HTERT RPE-1 (cell line): ENCODE data around the gene KRTAP5-2.

Experiments
- in situ Hi-C: fragments of 300-500 bp; cut with MboI; formaldehyde crosslinking; loops from 4 replicates; pipeline ENCODE4 v1.14.3; 2020; ENCODE audit warnings: low sequenced_read_pairs

The KRTAP5-2 gene

DNA sequence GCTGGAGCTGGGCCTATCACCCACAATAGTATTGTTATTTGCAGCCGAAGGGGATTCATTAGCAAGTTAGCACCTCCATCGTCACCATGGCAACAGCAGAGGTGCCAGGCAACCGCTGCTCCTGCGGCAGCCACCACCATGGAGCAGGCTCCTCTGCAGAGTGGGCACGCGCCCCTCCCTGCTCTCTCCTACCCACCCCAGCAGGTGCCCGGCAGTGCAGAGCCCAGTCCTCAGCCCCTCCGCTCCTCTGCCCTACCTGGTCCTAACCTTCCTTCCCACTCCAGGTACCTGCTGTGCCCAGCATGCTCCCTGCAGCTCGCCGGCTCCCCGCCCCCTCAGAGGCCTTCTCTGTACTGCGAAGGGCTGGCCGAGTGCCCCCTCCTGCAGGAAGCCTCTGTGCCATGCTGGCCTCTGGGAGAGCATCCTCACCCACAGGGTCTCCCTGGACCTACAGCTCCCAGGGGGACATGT lies 29.6 kb downstream of the KRTAP5-2 start:
- in situ Hi-C loops = no loop called here

DNA sequence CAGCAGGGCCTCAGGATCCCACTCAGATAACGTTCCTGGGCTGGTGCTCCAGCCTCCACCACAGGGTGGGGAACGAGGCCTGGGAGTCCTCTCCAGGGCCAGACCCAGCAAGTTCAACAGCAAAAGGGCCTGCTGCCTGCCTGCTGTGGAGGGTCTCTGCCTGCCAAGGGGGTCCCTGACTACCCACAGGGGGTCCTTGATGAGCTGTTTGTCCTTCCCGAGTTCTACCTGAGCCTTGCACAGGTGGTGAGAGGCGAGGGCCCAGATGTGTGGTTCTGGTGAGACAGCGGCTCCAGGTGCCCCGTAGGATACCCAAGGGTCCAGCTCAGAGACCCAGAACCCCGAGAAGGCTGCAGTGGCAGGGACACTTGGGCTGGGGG lies 30.4 kb downstream of the KRTAP5-2 start:
- in situ Hi-C loops = no loop called here

DNA sequence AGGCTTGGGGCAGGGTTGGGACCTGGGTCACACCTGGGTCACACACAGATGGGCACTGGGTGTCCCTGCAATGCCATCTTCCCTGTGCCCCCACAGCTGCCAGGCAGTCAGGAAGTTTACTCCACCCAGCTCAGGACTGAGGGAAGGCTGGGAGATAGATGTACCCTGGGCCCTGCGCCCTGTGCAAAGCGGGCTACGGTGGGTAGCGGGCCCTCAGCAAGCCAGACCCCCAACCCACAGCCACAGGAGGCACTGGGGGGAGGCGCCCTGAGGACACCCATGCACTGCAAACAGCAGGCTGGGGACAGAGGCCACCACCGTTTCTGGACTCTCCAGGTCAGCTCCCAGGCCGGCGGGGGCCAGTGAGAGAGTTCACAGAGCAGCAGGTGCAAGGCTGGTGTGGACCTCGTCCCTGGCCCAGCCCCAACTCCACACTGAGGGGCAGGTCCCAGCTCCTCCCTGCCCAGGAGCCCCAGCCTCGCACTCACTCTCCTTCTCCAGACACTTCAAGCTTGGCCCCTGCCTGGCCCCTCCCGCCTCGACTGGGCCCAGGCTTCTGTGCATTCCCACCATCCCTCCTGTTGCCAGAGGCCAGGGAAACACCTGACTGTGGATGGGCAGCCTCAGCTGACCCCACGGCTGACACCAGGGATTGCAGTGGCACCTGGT lies 30.9 kb downstream of the KRTAP5-2 start:
- in situ Hi-C loops = no loop called here

DNA sequence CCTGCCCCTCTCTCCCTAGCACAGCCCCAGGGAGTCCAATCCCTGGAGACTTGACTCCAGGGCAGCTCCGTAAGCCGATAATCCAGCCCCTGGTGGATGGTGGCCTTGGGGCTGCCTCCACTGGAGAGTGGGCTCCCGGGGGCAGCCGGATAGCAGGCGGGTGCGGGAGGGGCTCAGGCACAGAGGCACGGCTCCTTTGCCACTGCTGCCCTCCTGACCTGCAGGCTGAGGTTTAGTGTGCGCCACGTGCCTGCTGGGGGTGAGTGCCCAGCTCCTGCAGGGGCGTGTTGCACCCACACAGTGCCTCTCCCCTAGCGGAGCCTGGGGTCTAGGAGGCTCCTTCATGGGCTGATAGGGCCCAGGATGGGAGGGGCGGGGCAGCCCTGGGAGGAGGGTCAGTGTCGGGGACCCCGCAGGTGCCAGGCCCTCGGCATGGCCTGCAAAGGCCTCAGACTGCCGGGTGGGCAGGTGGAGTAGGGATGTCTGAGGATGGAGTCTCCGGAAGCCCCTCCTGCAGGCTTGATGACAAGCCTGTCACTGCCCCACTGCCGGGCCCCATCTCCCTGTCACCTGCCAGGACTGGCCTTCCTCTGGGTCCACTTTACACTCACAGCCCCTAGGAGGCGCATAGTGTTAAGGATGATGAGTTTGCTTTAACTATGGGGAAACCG lies 31.6 kb downstream of the KRTAP5-2 start:
- in situ Hi-C loops = no loop called here

DNA sequence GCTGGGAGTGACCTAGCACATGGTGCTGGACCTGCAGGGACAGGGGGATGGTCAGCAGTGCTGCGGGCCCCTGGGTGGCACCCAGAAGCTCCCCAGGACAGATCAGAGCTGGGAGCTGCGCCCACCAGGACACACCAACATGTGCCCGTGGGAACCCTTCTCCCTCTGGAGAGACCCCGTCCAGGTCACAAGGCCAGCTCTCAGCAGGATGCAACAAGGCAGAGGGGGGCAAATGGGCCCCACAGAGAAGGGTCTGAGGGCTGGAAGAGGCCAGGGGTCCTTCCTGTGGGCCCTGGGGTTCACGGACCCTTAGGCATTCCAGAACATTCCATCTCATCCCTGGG lies 32.2 kb downstream of the KRTAP5-2 start:
- in situ Hi-C loops = no loop called here

DNA sequence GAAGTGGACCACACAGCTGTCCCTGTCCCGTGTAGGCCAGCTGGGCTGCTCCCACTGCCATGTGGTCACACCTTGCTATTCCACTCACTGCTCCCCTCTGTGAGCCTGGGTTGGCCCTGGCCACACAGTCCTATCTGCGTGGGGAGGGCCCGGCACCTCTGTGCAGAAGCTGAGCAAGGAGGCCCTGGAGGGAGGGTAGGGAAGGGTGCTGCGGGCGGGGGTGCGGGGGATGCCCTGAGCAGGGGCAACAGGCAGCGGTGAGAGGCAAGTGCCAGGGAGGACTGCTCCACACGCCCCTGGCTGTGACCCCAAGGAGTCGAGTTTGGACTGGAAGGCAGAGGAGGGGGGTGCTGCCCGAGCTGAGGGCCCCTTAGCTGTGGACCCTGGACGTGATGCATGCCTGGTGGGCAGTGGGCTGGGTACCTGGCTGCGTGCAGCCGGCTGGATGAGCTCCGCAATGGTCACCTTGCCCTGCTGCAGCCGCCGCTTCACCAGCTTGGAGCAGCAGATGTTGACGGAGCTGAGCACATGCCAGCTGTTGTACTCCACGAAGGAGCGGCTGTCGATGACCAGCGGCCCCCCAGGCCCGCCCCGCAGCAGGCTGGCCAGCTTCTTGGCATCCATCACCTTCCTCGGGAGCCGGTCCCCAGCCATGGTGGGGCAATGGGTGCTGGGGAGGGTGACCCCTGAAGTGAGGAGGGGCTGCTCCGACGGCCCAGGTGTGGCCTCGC lies 32.8 kb downstream of the KRTAP5-2 start:
- in situ Hi-C loops = no loop called here

DNA sequence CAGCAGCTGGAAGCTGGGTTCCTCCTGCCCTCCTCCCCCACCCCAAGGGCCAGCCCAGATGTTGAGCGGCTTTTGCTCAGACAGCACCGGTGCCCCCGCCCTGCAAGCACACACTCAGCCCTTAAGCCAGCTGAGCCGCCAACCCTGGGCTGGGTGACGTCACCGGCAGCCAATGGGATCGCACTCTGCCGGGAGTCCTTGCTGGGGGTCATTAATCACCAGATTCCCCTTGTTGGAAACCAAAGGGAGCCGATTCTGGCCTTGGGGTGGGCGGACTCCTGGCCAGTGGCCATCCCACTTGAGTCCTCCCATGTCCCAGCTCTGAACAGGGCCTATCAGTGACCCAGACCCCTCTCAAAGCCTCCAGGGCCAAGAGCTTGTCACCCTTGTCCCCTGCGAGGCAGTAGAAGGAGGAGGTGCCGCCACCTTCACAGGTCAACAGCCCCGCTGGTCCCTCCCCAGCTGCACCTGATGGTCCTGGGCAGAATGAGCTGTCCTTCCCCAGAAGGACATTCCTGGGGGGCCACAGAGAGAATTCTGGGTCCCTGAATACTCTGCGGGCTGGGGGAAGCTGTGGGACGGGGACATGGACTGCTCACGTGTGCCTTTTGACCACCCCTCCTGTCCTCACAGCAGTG lies 33.4 kb downstream of the KRTAP5-2 start:
- in situ Hi-C loops = no loop called here

DNA sequence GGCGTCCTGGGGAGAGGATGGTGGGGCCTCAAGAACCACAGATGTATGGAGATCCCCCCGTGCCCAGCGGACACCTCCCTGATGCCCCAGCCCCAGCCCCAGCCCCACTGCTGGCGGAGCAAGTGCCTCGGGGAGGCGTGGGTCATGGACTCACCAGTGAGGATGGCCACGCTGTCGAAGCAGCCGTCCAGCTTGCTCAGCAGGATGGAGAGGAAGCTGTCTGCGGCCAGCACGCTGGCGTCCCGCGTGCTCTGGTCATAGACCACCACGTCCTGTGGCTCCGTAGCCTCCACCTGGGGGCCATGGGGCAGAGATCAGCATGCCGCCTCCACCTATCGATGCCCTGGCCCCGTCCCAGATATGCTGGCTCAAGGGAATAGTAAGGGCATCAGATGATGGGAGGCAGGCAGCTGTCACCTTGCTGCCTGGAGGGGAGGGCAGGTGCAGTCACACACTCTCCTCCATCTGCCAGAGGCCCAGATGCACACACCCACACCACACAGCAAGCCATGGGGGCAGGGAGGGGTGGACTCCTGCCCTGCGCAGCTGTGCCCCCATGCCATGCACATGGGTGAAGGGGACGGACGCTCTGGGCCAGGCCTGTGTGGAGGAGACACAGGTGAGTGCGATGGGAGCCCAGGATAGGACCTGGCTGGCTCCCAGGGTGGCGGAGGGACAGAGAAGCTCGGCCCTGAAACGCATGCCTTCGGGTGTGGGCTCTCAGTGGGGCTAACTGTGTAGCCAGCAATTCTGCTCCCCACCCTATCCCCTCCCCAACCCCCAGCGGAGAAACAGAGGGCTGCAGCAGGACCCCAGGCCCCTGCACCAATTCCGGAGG lies 34.2 kb downstream of the KRTAP5-2 start:
- in situ Hi-C loops = no loop called here

DNA sequence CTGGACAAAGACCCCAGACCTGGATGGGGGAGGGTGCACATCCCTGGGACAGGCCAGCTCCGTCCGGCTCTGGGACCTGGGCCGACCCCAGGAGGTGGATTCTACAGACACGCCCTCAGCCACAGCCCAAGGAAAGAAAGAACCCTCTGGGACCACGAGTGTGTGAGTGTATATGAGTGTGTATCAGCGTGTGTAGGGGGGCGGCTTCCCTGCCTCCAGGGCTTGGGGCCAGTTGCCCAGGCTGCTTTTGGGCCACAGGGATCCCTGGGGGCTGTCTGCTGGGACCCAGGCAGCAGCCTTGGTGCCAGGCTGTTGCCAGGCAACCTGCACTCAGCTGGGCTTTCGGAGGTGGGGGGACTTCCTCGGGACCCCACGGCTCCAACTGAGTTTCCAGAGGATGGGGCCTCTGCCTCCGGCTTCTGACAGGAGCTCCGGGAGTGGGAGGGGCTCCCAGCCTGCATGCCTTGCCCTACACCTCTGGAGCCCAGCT lies 34.9 kb downstream of the KRTAP5-2 start:
- in situ Hi-C loops = no loop called here

DNA sequence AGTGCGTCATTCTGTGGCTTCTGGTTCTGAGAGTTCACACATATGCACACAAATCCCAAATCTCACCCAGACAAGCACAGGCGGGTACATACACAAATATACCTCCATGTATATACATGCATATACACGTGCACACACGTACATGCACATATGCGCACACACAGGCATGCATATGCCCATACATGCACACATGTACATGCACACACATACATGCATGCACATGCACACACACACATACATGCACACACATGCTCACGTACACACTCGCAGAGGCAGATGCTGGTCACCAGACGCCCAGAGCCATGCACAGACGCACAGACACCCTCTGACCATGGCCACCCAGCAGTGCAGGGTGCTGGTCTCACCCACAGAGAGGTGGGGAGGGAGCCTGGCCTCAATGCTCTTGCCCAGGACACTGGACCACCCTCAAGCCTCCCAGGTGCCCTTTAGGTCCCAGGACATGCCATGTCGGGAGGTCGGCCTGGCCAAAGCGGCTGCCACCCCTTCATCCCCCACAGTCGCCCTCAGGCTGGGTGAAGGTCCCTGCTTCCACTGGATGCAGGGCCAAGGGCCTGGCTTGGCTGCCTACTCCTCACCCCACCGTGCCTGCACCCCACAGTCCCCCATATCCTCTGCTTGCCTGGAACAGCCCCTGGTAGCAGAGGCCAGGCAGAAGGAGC lies 35.5 kb downstream of the KRTAP5-2 start:
- in situ Hi-C loops = no loop called here

DNA sequence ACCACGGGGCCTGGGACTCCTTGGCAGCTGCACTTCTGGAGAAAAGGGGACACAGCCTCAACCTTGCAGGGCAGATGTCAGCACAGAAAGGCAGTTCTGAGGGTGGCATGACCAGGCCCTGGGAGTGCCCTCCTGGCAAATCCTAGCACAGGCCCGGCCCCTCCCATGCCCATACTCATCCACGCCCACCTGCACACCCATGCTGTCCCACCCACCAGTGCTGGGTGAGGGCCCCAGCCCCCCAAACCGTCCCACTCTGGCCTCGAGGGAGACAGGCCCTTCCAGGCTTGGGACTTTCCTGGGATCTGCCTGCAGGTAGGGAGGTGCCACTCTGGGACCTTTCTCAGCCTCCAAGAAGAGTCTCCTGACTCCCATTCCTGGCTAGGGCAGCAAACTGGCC lies 36.1 kb downstream of the KRTAP5-2 start:
- in situ Hi-C loops = no loop called here

DNA sequence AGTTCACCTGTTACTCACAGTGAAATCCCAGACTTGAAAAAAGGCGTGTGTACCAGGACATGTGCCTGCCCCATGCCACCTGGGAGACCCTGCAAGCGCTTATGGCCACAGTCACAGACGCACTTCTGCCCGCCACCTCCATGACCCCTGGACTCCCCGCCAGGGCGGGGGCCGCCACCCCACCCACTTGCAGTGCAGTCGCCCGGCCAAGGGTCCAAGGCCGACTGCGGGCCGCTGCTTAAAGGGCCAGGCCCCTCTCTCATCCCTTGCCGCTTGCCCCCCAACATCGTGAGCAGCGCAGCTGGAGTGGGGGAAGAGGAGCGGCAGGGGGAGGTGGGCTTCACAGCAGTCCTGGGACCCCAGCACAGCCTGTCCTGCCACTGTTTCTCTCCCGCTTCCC lies 36.8 kb downstream of the KRTAP5-2 start:
- in situ Hi-C loops = no loop called here

DNA sequence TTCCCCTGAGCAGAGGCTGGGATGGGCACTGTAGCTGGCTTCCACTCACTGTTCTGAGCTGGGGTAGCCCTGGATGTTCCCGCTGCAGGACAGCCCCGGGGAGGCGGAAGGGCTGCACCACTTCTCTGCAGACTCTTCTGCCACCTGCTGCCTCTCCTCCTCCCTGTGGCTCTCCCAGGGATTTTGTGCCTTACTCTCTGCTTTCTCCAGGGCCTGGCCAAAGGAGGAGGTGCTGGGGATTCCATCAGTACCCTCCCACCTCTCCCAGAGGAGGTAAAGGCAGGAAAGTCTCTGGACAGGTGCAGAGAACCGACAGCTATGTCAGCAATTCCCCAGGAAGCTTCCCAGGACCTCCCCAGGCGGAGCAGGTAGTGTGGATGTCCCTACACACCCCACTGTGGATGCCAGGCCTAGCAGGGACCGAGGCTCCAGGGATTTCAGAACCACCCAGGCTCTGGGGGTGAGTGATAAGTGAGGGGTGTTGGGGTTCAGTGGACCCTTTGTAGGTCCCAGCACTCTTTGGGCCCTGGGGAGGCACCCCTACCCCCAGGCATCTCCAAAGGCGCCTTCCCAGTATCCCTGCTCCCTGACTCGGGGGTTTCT lies 37.3 kb downstream of the KRTAP5-2 start:
- in situ Hi-C loops = no loop called here

DNA sequence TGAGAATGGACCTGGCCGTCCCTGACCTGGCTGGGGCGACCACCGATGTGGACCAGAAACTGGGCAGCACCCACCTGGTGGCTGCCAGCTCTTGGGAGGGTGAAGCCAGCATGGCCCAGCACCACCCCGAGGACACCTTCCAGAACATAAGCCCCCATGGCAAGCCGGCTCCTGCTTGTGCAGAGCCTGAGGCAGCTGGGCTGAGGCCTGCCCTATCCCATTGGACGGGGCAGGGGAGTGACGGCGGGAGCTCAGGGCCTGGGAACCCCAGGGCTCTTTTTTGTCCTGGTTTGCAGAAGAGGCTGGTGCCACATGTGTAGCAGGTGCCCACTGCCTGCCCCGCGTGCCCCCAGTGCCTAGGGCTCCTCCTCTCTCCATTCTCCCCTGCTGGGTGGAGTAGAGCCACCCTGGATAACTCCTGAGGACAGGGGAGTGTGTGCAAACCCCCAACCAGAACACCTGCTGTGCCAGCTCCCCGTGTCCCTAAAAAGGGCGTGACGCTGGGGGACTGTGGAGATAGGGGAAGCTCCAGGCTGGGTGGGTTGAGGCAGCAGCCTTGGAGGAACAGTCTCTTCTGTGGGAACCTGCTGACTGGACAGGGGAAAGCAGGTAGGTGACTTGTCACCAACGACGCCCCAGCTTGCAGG lies 38.0 kb downstream of the KRTAP5-2 start:
- in situ Hi-C loops = no loop called here

DNA sequence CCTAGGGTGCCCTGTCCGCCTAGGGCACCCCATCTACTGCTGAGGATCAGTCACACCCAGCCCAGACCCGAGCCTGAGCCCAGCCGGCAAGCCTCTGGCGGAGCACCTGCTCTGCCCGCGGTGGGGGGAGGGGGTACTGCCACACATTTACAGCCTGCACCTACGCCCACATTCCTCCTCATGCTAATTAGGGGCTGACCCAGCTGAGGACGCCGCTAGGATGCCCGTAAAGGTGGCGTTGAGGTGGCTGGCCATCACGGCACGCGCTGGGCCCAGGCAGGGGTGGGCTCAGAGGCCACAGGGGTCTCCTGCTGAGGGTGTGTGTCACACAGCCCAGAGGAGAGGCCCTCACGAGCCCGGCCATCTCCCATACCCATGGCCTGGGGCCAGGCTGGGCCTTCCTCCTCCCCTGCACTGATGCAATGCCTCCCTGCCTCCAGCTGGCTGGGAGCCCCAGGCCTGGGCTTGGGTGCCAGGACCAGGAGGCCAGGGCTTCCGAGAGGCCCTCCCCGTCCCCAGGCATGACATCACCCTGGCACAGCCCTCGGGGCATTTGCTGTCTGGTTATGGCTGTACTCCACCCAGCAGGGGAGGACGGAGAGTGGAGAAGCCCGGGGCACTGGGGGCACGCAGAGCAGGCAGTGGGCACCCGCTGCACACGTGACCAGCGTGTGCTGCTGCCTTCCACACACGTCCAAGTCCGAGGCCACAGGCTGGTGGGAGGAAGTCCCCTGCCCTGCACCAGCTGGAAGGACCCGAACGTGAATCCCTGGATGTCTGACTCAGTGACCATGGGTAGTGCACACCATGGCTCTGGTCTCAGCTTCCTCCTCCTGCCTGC lies 38.8 kb downstream of the KRTAP5-2 start:
- in situ Hi-C loops = no loop called here

DNA sequence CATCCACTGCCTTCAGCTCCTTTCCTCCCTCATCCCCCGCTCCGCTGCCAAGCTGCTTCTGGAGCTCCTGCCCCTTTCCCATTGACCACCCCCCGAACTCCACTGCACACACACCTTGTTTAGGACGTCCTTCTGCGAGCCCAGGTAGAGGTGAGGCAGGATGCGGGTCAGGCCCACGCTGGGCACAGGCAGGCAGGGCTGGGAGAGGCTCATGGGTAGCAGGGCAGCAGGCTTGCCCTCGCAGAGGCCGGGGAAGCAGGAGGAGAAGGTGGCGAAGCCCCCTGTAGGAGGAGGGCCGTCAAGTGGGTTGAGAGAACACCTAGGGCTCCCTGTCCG lies 39.4 kb downstream of the KRTAP5-2 start:
- in situ Hi-C loops = no loop called here

DNA sequence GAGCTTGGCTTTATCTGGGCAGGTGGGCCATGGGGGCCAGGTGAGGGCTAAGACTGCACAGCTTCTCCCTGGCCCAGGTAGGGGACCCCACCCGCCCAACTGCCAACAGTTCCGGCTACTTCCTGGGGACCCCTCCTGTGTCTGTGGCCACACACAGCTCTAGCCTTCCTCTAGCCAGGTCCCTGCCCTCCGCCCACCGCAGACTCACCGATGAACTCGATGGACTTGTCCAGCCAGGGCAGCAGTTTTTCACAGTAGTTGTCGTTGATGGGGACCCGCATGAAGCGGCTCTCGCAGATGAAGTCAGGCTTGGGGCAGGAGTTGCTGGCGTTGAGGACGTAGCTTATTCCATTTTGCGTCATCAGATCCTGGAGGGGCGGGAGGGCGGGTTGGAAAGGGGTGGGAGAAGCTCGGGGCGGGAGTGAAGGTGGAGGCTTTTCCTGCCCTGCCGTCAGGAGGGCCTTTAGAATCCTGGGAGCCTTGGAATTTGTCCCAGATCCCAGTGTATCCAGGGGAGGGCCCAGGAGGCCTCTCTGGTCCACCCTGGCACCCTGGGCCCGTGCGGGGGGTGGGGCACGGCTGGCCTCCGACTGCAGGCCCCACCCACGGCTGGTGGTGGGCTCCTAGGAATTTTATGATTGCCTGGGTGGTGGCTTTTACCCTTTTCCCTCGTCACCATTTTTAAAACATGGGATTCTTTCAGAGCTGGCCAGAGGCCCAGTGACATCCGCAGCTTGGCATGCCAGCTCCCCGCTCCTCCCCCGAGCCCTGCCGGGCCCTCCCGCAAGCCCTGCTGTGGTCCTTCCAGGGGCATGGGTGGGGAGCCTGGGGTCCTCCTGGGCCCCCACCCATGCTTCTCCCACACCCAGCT lies 40.0 kb downstream of the KRTAP5-2 start:
- in situ Hi-C loops = no loop called here
